ENCODE results near the gene VAT1L.

DNA sequence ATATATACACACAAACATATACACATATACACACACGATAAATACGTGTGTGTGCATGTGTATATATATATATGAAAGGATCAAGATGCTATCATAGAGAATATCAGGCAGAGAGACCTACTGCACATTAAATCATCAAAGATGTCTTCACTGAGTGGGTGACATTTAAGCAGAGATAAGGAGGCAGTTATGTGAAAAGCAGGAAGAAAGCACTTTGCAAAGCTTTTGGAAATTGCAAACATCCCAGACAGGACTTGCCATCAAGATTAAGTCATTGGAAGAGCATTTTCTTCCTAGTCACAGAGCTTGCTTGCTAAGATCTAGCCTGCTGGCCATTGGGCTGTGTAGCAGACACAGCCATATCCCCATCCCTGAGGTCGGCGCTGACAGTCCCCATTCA is 56.4 kb downstream of the VAT1L start:
- TF ChIP-seq POLR2A (IDR thresholded peaks at IDR 0.05; ENCODE audit: low read length), result no peak
- TF ChIP-seq GATA1 (IDR thresholded peaks at IDR 0.05; ENCODE audit: low read depth, low read length), result no peak
